ENCODE measurements around the gene PRELP.

PRELP gene

DNA sequence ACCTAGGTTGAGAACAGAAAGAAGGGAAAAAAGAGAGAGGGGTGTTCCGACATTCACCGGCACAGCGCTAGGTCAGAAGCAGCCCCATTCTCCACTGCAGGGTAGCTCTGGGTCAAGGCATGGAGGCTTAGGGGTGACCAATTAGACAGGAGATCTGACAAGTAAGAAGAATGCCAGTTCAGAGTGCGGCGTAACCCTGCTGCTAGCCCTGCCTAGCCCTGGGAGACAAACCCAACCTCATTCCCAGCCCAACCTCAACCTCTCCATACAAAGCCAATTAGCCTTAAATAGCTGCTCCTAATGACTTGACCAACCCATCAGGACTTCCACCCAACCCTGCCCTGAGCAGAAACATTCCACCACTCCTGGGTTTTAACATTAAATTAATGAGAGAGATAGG, 3.4 kb downstream of the PRELP start:
- no peak for DNase-seq (ENCODE audit: low read depth)

DNA sequence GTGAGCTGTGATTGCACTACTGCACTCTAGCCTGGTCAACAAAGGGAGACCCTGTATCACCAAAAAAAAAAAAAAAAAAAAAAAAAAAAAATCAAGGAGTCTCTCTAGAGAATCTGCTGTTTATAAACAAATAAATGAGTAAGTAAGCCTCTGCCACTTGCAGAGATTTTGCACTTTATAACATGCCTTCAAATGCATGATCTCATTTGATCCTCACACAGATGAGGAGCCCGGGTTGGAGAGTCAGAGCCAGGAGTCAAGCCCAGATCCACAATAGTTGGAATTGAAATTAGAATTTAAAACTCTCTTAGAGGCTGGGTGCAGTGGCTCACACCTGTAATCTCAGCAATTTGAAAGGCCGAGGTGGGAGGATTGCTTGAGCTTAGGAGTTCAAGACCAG, 4.0 kb downstream of the PRELP start:
- no peak for DNase-seq (ENCODE audit: low read depth)

DNA sequence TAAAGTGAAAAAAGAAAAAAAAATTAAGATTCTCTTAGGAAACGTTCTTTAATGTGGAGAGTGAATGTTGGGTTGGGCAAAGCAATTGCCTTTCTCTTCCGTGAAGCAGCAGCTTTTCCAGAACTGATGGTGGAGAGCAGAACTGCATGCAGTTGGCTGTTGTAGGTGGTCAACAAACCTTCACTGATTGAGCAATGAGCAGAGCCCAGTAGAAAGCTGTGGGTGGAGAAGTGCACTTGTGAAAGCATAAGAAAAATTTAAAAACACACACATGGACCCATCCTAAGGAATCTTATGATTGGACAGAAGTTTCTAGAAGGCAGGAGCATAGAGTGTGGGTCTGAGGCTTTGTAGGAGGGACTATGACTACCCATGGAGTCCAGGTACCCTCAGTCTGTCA, 4.5 kb downstream of the PRELP start:
- no peak for DNase-seq (ENCODE audit: low read depth)

DNA sequence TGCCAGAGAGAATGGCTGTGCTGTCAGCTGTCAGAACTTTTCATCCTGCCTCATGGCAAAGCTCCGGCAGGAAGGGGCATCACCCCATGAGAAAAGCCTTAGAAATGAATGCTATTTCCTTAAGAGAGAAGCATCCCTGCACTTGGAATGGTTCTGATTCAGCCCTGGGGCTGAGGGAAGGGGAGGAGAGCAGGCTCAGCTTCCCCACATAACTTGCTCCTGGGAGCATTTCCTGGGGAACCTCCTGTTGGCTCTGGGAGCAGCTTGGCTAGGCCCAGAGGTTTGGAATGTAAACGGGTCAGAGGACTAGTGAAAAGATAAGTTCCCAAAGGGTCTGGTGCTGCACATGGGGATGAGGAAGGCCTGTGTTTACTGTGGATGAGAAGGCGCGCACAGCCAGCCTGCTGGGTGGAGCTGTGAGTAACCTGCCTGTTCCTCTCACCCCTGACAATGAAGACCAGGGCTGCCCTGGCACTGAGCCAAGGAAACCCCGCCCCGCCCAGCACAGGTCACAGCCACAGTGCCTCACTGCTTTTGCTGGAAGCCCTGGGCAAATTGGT, 5.0 kb downstream of the PRELP start:
- DNase-seq (ENCODE audit: low read depth), result peak; percentile 91

- no peak for DNase-seq (ENCODE audit: low read depth)
Observed at GRCh38 chr1:203481196-203481595, 5.6 kb downstream of the PRELP start.

DNA sequence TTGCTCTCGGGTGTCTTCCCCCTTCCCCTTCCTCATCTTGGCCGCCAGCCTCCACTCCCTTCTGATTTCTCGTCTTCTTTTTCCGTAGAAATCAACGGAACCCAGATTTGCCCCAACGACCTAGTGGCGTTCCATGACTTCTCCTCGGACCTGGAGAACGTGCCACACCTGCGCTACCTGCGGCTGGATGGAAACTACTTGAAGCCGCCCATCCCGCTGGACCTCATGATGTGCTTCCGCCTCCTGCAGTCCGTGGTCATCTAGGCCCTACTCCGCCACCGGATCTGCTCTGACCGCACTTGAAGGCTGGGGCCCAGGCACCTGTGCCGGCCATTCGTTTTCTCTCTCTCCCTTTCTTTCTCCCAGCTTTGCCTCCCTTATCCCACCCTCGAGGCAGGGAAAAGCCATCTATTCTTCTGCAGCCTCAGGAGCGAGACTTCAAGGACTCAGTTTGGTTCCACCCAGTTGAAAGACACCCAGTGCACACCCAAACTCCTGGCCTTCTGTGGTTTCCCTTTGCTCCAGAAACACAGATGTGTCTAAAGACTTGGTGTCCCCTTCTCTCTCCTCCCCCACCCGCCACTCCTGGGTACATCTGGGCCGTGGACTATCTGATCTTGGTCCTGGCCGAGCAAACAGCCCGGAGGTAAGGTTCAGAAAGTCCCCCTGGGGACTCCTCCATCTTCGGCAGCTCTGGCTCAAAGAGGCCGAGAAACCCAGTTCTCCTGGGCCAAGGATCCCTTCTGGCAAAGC, 11.2 kb downstream of the PRELP start:
- DNase-seq (ENCODE audit: low read depth), result no peak

DNA sequence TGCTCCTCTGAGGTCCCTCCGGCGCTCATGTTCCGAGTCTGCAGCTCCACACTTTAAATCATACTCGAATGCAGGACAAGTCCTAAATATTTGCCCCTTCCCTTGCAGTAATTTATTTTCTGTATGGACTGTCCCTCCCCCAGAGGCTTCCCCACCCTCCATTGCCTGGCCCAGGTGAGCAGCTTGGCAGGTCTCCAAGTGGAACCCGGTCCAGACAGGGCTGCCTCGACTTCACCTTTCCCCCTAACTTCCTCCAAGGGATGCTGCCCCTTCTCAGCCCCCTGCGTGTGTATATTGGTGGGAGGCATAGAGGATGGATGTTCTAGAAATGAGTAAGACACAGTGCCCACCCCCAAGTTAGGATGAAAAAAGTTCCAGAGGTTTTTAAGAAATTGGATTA, 12.9 kb downstream of the PRELP start:
- no peak for DNase-seq (ENCODE audit: low read depth)

DNA sequence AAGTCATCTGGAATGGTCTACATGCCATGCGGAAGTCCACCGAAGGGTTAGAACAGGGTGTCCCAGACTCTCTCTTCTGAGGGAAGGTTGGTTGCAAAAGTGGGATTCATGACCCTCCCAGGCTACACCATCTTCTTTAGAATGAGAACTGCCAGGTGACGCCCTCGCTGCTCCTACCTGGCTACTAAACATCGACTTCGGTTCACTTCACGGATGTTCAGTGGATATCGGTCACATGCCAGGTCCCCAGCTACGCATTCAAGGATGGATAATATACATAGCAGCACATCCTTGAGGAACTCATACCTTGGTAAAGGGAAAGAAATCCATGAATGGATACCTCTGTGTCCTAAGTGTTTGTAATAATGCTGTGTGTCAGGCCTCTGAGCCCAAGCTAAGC, 15.0 kb downstream of the PRELP start:
- no peak for DNase-seq (ENCODE audit: low read depth)

- DNase-seq (ENCODE audit: low read depth), result no peak
Observed at GRCh38 chr1:203491664-203492063, 16.1 kb downstream of the PRELP start.

DNA sequence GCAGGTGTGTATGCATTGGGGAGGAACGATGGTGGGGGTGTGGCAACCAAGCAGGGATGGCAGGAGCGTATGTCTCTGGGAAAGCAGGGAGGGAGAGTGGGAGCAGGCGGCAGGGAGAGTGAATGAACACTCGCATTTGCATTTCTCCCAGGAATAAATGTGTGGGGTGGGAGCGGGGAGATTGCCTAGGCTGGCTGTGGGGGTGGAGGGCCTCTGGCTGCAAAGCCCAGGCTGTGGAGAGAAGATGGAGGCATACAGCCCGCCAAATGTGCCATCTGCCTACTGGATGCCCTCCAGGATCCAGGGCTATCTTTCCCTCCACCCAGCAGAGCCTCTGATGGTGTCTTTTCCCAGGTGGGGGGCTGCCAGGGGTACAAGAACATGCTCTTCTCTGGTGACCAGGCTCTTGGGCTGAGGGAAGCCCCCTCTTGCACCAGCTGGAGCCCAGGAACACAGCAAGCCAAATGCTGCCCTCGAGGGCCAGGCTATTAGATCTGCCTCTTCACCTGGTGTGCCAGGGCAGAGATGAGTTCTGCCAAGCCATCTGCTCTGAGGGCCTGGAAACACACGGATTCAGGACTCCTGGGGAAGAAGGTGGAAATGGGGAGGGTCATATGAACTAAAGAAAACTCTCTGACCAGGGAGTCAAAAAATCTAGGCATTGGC, 16.6 kb downstream of the PRELP start:
- no peak for DNase-seq (ENCODE audit: low read depth)

- no peak for DNase-seq (ENCODE audit: low read depth)
Observed at GRCh38 chr1:203492748-203493130, 17.1 kb downstream of the PRELP start.

DNA sequence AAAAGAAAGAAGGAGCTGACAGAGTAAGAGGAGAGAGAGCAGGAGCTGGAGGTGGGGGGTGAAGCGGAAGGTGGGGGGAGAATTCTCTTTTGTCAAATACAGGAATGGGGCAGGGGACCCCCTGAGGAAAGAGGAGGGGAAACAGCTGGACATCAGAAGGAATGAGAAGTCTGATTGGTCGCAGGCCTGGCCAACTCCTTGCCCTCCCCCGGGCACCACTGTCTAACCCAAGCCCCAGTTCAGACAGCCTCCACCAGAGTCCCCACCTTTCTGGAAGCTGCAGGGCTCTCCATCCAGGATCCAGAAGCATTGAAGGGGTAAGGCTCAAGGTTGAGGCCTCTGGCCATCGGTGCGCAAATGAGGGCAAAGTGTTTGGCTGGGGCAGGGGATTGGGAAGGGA, 18.3 kb downstream of the PRELP start, which contains the start of gene OPTC:
OPTC (plus strand) TSS at position 253 of the 400 bp plus-strand sequence. CDS start 1,853 bp downstream, outside the sequence.
- no peak for DNase-seq (ENCODE audit: low read depth)

GRCh38 chr1:203495845-203496244, 20.2 kb downstream of the PRELP start:
- no peak for DNase-seq (ENCODE audit: low read depth)

GRCh38 chr1:203497269-203497777, 21.7 kb downstream of the PRELP start:
- no peak for DNase-seq (ENCODE audit: low read depth)

- DNase-seq (ENCODE audit: low read depth), result no peak
Observed at GRCh38 chr1:203499643-203500278, 24.2 kb downstream of the PRELP start.

DNA sequence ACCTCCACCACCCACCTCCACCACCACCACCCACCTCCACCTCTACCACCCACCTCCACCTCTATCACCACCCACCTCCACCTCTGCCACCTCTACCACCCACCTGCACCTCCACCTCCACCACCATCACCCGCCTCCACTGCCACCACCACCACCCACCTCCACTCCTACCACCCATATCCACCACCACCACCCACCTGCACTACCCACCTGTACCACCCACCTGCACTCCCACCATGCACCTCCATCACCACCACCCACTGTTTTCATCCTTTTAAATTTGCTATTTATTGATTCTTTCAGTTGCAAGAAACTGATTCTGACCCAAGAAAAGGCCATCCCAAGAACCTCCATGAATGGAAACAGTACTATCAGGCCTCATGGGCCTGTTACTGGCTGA, 24.7 kb downstream of the PRELP start:
- no peak for DNase-seq (ENCODE audit: low read depth)

DNA sequence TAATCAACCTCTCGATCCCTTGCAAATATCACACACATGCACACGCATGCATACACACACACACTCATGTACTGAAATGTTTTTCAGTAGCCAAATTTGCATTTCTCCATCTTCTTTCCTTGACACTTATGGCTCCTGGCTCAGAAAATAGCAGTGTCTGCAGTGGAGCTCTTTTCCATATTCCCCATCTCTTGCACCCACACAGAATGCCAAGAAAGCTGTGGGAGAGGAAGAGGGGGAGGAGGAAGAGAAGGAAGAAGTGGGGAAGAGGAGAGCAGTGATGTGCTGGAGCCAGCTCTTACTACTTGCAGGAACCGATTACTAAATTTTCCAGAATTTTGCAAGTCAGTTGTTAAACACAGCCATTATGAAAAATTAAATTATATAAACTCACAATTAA, 28.2 kb downstream of the PRELP start:
- no peak for DNase-seq (ENCODE audit: low read depth)

DNA sequence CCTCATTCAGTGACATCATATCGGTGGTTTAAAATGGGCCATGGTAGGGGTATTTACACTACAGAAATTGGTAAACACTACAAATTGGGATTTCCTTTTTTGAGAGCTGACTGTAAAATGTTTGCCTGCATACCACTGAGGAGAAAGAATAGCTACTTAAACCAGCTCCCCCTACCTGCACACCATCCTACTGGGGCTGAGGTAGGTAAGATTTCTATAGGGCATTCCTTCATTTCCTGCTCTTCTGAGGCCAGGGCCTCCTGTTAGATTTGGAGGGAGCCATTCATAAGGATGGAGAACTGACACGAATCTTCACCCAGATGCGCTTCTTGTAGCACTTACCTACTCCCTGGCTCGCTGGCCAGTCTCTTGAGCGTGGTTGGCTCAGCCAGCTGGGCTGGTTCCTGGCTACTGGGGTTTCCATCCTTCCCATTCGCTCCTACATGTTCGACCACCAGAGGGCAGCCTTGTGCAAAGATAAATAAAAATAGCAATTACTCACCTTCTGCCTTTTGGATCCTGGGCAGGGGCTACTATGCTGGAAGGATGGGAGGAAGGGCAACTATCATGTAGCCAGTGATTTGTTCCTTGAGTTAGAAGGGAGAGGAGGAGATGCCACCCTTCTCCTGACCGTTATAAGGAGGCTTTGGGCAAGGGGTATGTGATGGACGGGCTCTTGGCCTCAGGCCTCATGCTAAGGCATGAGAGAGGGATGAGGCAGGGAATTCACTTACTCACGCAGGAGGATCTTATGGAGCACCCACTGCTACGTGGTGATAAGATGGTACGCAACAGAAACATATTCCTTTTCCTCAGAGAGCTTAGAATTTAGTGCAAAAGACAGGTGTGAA, 29.0 kb downstream of the PRELP start:
- DNase-seq (ENCODE audit: low read depth), result peak; percentile 57

- no peak for DNase-seq (ENCODE audit: low read depth)
Observed at GRCh38 chr1:203505526-203506204, 30.1 kb downstream of the PRELP start.

DNA sequence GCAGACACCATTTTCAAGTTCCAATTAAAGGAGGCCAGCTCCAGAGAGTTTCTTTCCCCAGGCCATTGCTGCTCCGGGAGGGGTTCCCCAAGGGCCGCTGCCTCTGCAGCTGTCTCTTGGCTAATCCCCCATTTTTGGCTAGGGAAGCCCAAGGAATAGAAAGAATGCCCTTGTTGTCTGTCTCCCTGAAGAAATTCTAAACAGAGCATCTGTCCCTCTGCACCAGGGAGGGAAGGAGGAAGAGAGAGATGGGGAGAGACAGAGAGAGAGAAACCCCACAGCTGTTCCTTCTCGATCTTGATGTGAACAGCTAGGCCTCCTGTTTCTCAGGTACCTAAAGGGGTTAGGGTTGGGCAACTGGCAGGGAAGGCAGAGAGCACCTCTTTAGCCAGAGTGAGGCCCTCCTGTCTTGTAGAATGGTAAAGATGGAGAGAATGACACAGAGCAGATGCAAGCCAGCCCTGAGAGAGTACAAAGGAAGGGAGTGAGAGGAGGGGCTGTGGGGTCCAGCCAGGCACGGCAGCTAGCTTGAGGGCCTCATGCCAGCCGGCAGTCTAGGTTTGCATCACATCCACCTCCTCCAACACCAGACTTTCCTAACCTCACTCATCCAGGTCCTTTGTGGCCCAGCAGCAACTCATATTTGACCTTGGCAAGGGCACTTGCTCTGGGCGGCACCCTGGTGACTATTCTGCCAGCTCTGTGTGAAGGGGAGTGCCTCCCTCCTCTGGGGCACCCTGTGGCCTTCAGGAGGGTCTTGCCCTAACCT, 31.4 kb downstream of the PRELP start:
- no peak for DNase-seq (ENCODE audit: low read depth)
